Activated CD4-positive, alpha-beta T cell treated with anti-CD3 and anti-CD28 coated beads for 36 hours (primary cell): ENCODE measurements around the gene CPNE2. TPM values are rescaled to one million over a fixed set of nuclear protein-coding genes. Genes with fewer than 3 reads are reported as not detected.

ENCODE experiments used
- ATAC-seq: fragments of 200-7000 bp; cut with Tn5 transposase; one replicate; pipeline ENCODE4 v1.10.0; 2021; ENCODE audit warnings: mild to moderate bottlenecking, moderate library complexity
- CTCF ChIA-PET: fragments of 350-600 bp; sonication (Branson Sonifier 250); formaldehyde crosslinking; loops from one replicate; lab custom pipeline; 2021; ENCODE audit warnings: antibody characterized with exemption; lab: Charles Lee
- POLR2A ChIA-PET: fragments of 350-600 bp; sonication (Branson Sonifier 250); formaldehyde crosslinking; loops from one replicate; lab custom pipeline; 2021; ENCODE audit warnings: antibody characterized with exemption, inconsistent platforms; lab: Charles Lee
- DNase-seq: peaks from one replicate; pipeline ENCODE4 v3.0.0-alpha.2; 2020
- H3K27ac Mint-ChIP-seq: one replicate; pipeline ENCODE4 v1.8.0; 2021; ENCODE audit warnings: mixed read lengths
- H3K27me3 Mint-ChIP-seq: one replicate; pipeline ENCODE4 v1.8.0; 2021; ENCODE audit warnings: mixed read lengths
- H3K36me3 Mint-ChIP-seq: one replicate; pipeline ENCODE4 v1.8.0; 2021; ENCODE audit warnings: low read depth, mixed read lengths
- H3K4me1 Mint-ChIP-seq: one replicate; pipeline ENCODE4 v1.8.0; 2021; ENCODE audit warnings: mixed read lengths
- H3K4me3 Mint-ChIP-seq: one replicate; pipeline ENCODE4 v1.8.0; 2021; ENCODE audit warnings: mild to moderate bottlenecking, moderate library complexity, mixed read lengths
- H3K9me3 Mint-ChIP-seq: one replicate; pipeline ENCODE4 v1.8.0; 2021; ENCODE audit warnings: low read depth, mixed read lengths
- intact Hi-C, 2 experiments: fragments of 100-400 bp; cut with DNase I in 1 of 2; cut with micrococcal nuclease in 1 of 2; formaldehyde crosslinking; loops; one replicate each; pipeline versions ENCODE4 v1.14.2 to v1.15.1; 2022 to 2024; cut with DNase I, micrococcal nuclease
- total RNA-seq, 2 experiments: library from RNA; stranded (reverse); gene quantifications; one replicate each; pipeline ENCODE4 v1.2.3, GENCODE V29; 2021

CPNE2 gene
- total RNA-seq, 2 experiments from 2014 or later = 4.9 to 7.3 TPM

GRCh38 chr16:57125376-57125775 lies 33.0 kb downstream of the CPNE2 start:
- ATAC-seq = no peak
- peaks cover 61% of the 10 kb centered on the region for H3K4me1 Mint-ChIP-seq

GRCh38 chr16:57125969-57126368 lies 33.6 kb downstream of the CPNE2 start:
- Mint-ChIP-seq H3K27me3 (no peaks in the 10 kb centered on the region), H3K4me3 (no peak overlapping the region), H3K4me1 (peaks cover 67% of the 10 kb centered on the region), H3K9me3 (no peaks in the 10 kb centered on the region), H3K36me3 (no peaks in the 10 kb centered on the region), H3K27ac (no peak overlapping the region)
- POLR2A ChIA-PET = no interaction called here
- ATAC-seq (no peak), DNase-seq (no peak)
- intact Hi-C loops = no loop called here
- CTCF ChIA-PET = interaction anchor here (1.0 to 1.7 kb wide), 5 partner anchors 9 to 42 kb away, joined by 3 to 6 read pairs (median 4); partner anchors contain the start of gene CPNE2

More at GRCh38 chr16:57125376-57125775, 33.0 kb downstream of the CPNE2 start:
- H3K4me3 Mint-ChIP-seq = no peak overlapping the region
- CTCF ChIA-PET = interaction anchor here (1.1 kb wide), 1 partner anchor 42 kb away, joined by 3 read pairs; no protein-coding TSS in a partner anchor
- intact Hi-C loops = no loop called here
- H3K9me3 Mint-ChIP-seq = no peaks in the 10 kb centered on the region
- POLR2A ChIA-PET = no interaction called here
- no peak overlapping the region for H3K27ac Mint-ChIP-seq
- DNase-seq = no peak
- H3K36me3 Mint-ChIP-seq = no peaks in the 10 kb centered on the region
- no peaks in the 10 kb centered on the region for H3K27me3 Mint-ChIP-seq

GRCh38 chr16:57126411-57126810 lies 34.0 kb downstream of the CPNE2 start:
- Mint-ChIP-seq H3K4me3 (no peak overlapping the region), H3K27ac (no peak overlapping the region), H3K27me3 (no peaks in the 10 kb centered on the region), H3K36me3 (no peaks in the 10 kb centered on the region), H3K4me1 (peaks cover 68% of the 10 kb centered on the region), H3K9me3 (no peaks in the 10 kb centered on the region)
- POLR2A ChIA-PET = no interaction called here
- DNase-seq (no peak), ATAC-seq (no peak)
- CTCF ChIA-PET = interaction anchor here (0.6 to 2.5 kb wide), 7 partner anchors 8 to 42 kb away, joined by 3 to 8 read pairs (median 4); partner anchors contain the start of gene CPNE2
- intact Hi-C loops = no loop called here

- Mint-ChIP-seq H3K27ac (peak overlapping the region; percentile 40), H3K4me1 (peaks cover 75% of the 10 kb centered on the region), H3K27me3 (no peaks in the 10 kb centered on the region), H3K9me3 (no peaks in the 10 kb centered on the region), H3K4me3 (no peak overlapping the region), H3K36me3 (no peaks in the 10 kb centered on the region)
- ATAC-seq (peak; percentile 23), DNase-seq (no peak)
- POLR2A ChIA-PET = interaction anchor here (0.6 kb wide), 1 partner anchor 15 kb away, joined by 4 read pairs; no protein-coding TSS in a partner anchor
- intact Hi-C loops = no loop called here
- CTCF ChIA-PET = interaction anchor here (0.9 to 2.5 kb wide), 5 partner anchors 8 to 43 kb away, joined by 3 to 8 read pairs (median 5); partner anchors contain the start of gene CPNE2
These were observed 34.8 kb downstream of the CPNE2 start for GRCh38 chr16:57127037-57127763.

GRCh38 chr16:57127836-57128235 lies 35.5 kb downstream of the CPNE2 start:
- H3K9me3 Mint-ChIP-seq = no peaks in the 10 kb centered on the region
- CTCF ChIA-PET = interaction anchor here (0.9 to 2.5 kb wide), 4 partner anchors 34 to 289 kb away, joined by 3 to 8 read pairs (median 4); no protein-coding TSS in a partner anchor
- no peaks in the 10 kb centered on the region for H3K27me3 Mint-ChIP-seq
- H3K4me1 Mint-ChIP-seq = peaks cover 78% of the 10 kb centered on the region
- DNase-seq (no peak), ATAC-seq (no peak)
- intact Hi-C loops = no loop called here
- H3K27ac Mint-ChIP-seq = peak overlapping the region; percentile 40
- POLR2A ChIA-PET = interaction anchor here (0.6 kb wide), 1 partner anchor 16 kb away, joined by 4 read pairs; no protein-coding TSS in a partner anchor
- no peaks in the 10 kb centered on the region for H3K36me3 Mint-ChIP-seq
- no peak overlapping the region for H3K4me3 Mint-ChIP-seq

GRCh38 chr16:57128771-57129389 lies 36.5 kb downstream of the CPNE2 start:
- intact Hi-C loops = no loop called here

GRCh38 chr16:57130950-57131321 lies 38.6 kb downstream of the CPNE2 start:
- intact Hi-C loops = no loop called here
- Mint-ChIP-seq H3K9me3 (no peaks in the 10 kb centered on the region), H3K4me3 (no peak overlapping the region), H3K4me1 (peaks cover 77% of the 10 kb centered on the region), H3K27me3 (no peaks in the 10 kb centered on the region), H3K36me3 (no peaks in the 10 kb centered on the region), H3K27ac (peak overlapping the region; percentile 66)
- ATAC-seq = no peak
- CTCF ChIA-PET = interaction anchor here (0.7 kb wide), 1 partner anchor 195 kb away, joined by 3 read pairs; no protein-coding TSS in a partner anchor
- POLR2A ChIA-PET = interaction anchor here (1.2 kb wide), 1 partner anchor 10 kb away, joined by 4 read pairs; no protein-coding TSS in a partner anchor
- no peak for DNase-seq

More at GRCh38 chr16:57128771-57129389, 36.5 kb downstream of the CPNE2 start:
- no peaks in the 10 kb centered on the region for H3K27me3 Mint-ChIP-seq
- ATAC-seq = peak; percentile 93
- peak; percentile 74 for DNase-seq
- no peaks in the 10 kb centered on the region for H3K9me3 Mint-ChIP-seq
- CTCF ChIA-PET = interaction anchor here (0.6 to 2.5 kb wide), 4 partner anchors 38 to 288 kb away, joined by 3 to 8 read pairs (median 4); no protein-coding TSS in a partner anchor
- H3K36me3 Mint-ChIP-seq = no peaks in the 10 kb centered on the region
- H3K27ac Mint-ChIP-seq = peak overlapping the region; percentile 90
- H3K4me3 Mint-ChIP-seq = peak overlapping the region; percentile 1
- peaks cover 75% of the 10 kb centered on the region for H3K4me1 Mint-ChIP-seq
- POLR2A ChIA-PET = no interaction called here

GRCh38 chr16:57131351-57131970 lies 39.1 kb downstream of the CPNE2 start:
- Mint-ChIP-seq H3K4me1 (peaks cover 77% of the 10 kb centered on the region), H3K4me3 (no peak overlapping the region), H3K27me3 (no peaks in the 10 kb centered on the region)

GRCh38 chr16:57132470-57132869 lies 40.1 kb downstream of the CPNE2 start:
- Mint-ChIP-seq H3K27ac (peak overlapping the region; percentile 65), H3K9me3 (no peaks in the 10 kb centered on the region), H3K4me3 (no peak overlapping the region), H3K36me3 (no peaks in the 10 kb centered on the region), H3K27me3 (no peaks in the 10 kb centered on the region), H3K4me1 (peaks cover 68% of the 10 kb centered on the region)
- ATAC-seq (no peak), DNase-seq (no peak)
- CTCF ChIA-PET = no interaction called here
- POLR2A ChIA-PET = no interaction called here
- intact Hi-C loops = no loop called here

More at GRCh38 chr16:57131351-57131970, 39.1 kb downstream of the CPNE2 start:
- no peak for ATAC-seq
- intact Hi-C loops = no loop called here
- no peak for DNase-seq
- peak overlapping the region; percentile 71 for H3K27ac Mint-ChIP-seq
- ChIA-PET POLR2A (no interaction called here), CTCF (interaction anchor here (0.7 kb wide), 1 partner anchor 195 kb away, joined by 3 read pairs; no protein-coding TSS in a partner anchor)
- no peaks in the 10 kb centered on the region for H3K36me3 Mint-ChIP-seq
- no peaks in the 10 kb centered on the region for H3K9me3 Mint-ChIP-seq

- Mint-ChIP-seq H3K4me1 (peaks cover 64% of the 10 kb centered on the region), H3K27ac (peak overlapping the region; percentile 89), H3K9me3 (no peaks in the 10 kb centered on the region), H3K36me3 (no peaks in the 10 kb centered on the region), H3K4me3 (no peak overlapping the region), H3K27me3 (no peaks in the 10 kb centered on the region)
- intact Hi-C loops = no loop called here
- ChIA-PET POLR2A (no interaction called here), CTCF (interaction anchor here (1.5 kb wide), 1 partner anchor 41 kb away, joined by 4 read pairs; no protein-coding TSS in a partner anchor)
- DNase-seq (no peak), ATAC-seq (no peak)
These were observed 40.6 kb downstream of the CPNE2 start for GRCh38 chr16:57133031-57133430.

GRCh38 chr16:57133886-57134285 lies 41.5 kb downstream of the CPNE2 start:
- ATAC-seq = peak; percentile 42
- DNase-seq = no peak
- CTCF ChIA-PET = interaction anchor here (1.4 to 1.5 kb wide), 2 partner anchors 7 to 42 kb away, joined by 4 to 6 read pairs; no protein-coding TSS in a partner anchor
- intact Hi-C loops = no loop called here
- POLR2A ChIA-PET = no interaction called here
- Mint-ChIP-seq H3K27ac (peak overlapping the region; percentile 89), H3K36me3 (no peaks in the 10 kb centered on the region), H3K4me1 (peaks cover 59% of the 10 kb centered on the region), H3K9me3 (no peaks in the 10 kb centered on the region), H3K27me3 (no peaks in the 10 kb centered on the region), H3K4me3 (no peak overlapping the region)
